ENCODE data around the gene RIPOR3. TPM values are rescaled to one million over a fixed set of nuclear protein-coding genes. Genes with fewer than 3 reads are reported as not detected.
"Not testable (repeated sequence)": the region's sequence is repeated elsewhere in the genome, so short reads cannot be mapped to it uniquely, and the experiment has no call there.

RIPOR3 gene
- total RNA-seq, 1 donor from 2014 or later: 0.31 TPM

GRCh38 chr20:50628332-50628731, 63.0 kb downstream of the RIPOR3 start:
- no peaks in the 10 kb centered on the region for H3K36me3 Mint-ChIP-seq (ENCODE audit: insufficient read depth)
- no peak overlapping the region for H3K4me3 Mint-ChIP-seq (ENCODE audit: low read depth)
- DNase-seq (ENCODE audit: low spot score, unreplicated experiment): no peak
- TF ChIP-seq CTCF (IDR thresholded peaks at IDR 0.05; ENCODE audit: unreplicated experiment): no peak
- H3K27ac Mint-ChIP-seq: no peak overlapping the region
- peaks cover 5% of the 10 kb centered on the region for H3K27me3 Mint-ChIP-seq
- H3K9me3 Mint-ChIP-seq (ENCODE audit: low read depth): no peaks in the 10 kb centered on the region
- H3K4me1 Mint-ChIP-seq (ENCODE audit: low read depth): peaks cover 5% of the 10 kb centered on the region

GRCh38 chr20:50627747-50628146, 63.6 kb downstream of the RIPOR3 start:
- Mint-ChIP-seq H3K4me1 (ENCODE audit: low read depth) (peaks cover 5% of the 10 kb centered on the region), H3K27ac (no peak overlapping the region), H3K36me3 (ENCODE audit: insufficient read depth) (no peaks in the 10 kb centered on the region), H3K4me3 (ENCODE audit: low read depth) (no peak overlapping the region), H3K9me3 (ENCODE audit: low read depth) (no peaks in the 10 kb centered on the region), H3K27me3 (peaks cover 5% of the 10 kb centered on the region)
- no peak for DNase-seq (ENCODE audit: low spot score, unreplicated experiment)
- TF ChIP-seq CTCF (IDR thresholded peaks at IDR 0.05; ENCODE audit: unreplicated experiment): no peak

GRCh38 chr20:50625986-50626677, 65.2 kb downstream of the RIPOR3 start:
- Mint-ChIP-seq H3K9me3 (ENCODE audit: low read depth) (no peaks in the 10 kb centered on the region), H3K27me3 (no peaks in the 10 kb centered on the region), H3K4me3 (ENCODE audit: low read depth) (no peak overlapping the region), H3K4me1 (ENCODE audit: low read depth) (peaks cover 5% of the 10 kb centered on the region), H3K27ac (no peak overlapping the region), H3K36me3 (ENCODE audit: insufficient read depth) (no peaks in the 10 kb centered on the region)
- DNase-seq (ENCODE audit: low spot score, unreplicated experiment): no peak
- TF ChIP-seq CTCF (IDR thresholded peaks at IDR 0.05; ENCODE audit: unreplicated experiment): peak; percentile 48

- Mint-ChIP-seq H3K36me3 (ENCODE audit: insufficient read depth) (no peaks in the 10 kb centered on the region), H3K27ac (no peak overlapping the region), H3K4me3 (ENCODE audit: low read depth) (no peak overlapping the region), H3K4me1 (ENCODE audit: low read depth) (peaks cover 5% of the 10 kb centered on the region), H3K9me3 (ENCODE audit: low read depth) (no peaks in the 10 kb centered on the region), H3K27me3 (no peaks in the 10 kb centered on the region)
- no peak for DNase-seq (ENCODE audit: low spot score, unreplicated experiment)
- no peak for TF ChIP-seq CTCF (IDR thresholded peaks at IDR 0.05; ENCODE audit: unreplicated experiment)
Measured at GRCh38 chr20:50624351-50625016, 66.9 kb downstream of the RIPOR3 start.

- H3K4me1 Mint-ChIP-seq (ENCODE audit: low read depth): no peaks in the 10 kb centered on the region
- no peaks in the 10 kb centered on the region for H3K36me3 Mint-ChIP-seq (ENCODE audit: insufficient read depth)
- no peaks in the 10 kb centered on the region for H3K9me3 Mint-ChIP-seq (ENCODE audit: low read depth)
- TF ChIP-seq CTCF (IDR thresholded peaks at IDR 0.05; ENCODE audit: unreplicated experiment): no peak
- no peak overlapping the region for H3K27ac Mint-ChIP-seq
- no peak for DNase-seq (ENCODE audit: low spot score, unreplicated experiment)
- no peak overlapping the region for H3K4me3 Mint-ChIP-seq (ENCODE audit: low read depth)
- no peaks in the 10 kb centered on the region for H3K27me3 Mint-ChIP-seq
Measured at GRCh38 chr20:50621068-50621665, 70.2 kb downstream of the RIPOR3 start.

GRCh38 chr20:50620459-50620858, 70.9 kb downstream of the RIPOR3 start:
- not testable (repeated sequence) for H3K36me3 Mint-ChIP-seq (ENCODE audit: insufficient read depth); H3K4me3 Mint-ChIP-seq (ENCODE audit: low read depth); H3K4me1 Mint-ChIP-seq (ENCODE audit: low read depth); H3K27me3 Mint-ChIP-seq; H3K27ac Mint-ChIP-seq; DNase-seq (ENCODE audit: low spot score, unreplicated experiment); H3K9me3 Mint-ChIP-seq (ENCODE audit: low read depth)

All from progenitor cell of endocrine pancreas (in vitro differentiated cells).